ENCODE results near the gene KIAA0930.
"Not testable (repeated sequence)": the region's sequence is repeated elsewhere in the genome, so short reads cannot be mapped to it uniquely, and the experiment has no call there.

Gene KIAA0930

GRCh38 chr22:45262195-45262930, 21.7 kb upstream of the KIAA0930 start:
- no peak for DNase-seq

- DNase-seq, result peak in 1 of 2 experiments; percentile 16
Observed at GRCh38 chr22:45261407-45262088, 20.9 kb upstream of the KIAA0930 start.

GRCh38 chr22:45260395-45260759, 19.7 kb upstream of the KIAA0930 start:
- DNase-seq, result not testable (repeated sequence)

- DNase-seq, result no peak
Observed at GRCh38 chr22:45259754-45260394, 19.2 kb upstream of the KIAA0930 start.

GRCh38 chr22:45257941-45258340, 17.2 kb upstream of the KIAA0930 start:
- not testable (repeated sequence) for DNase-seq

- no peak for DNase-seq
Observed at GRCh38 chr22:45254789-45255278, 14.1 kb upstream of the KIAA0930 start.

GRCh38 chr22:45254388-45254787, 13.7 kb upstream of the KIAA0930 start:
- no peak for DNase-seq

GRCh38 chr22:45253039-45253641, 12.4 kb upstream of the KIAA0930 start:
- no peak for DNase-seq

GRCh38 chr22:45251825-45252224, 11.1 kb upstream of the KIAA0930 start:
- no peak for DNase-seq

GRCh38 chr22:45248832-45249561, 8.3 kb upstream of the KIAA0930 start:
- DNase-seq, result no peak

GRCh38 chr22:45246060-45246985, 5.6 kb upstream of the KIAA0930 start:
- DNase-seq, result no peak

- no peak for DNase-seq
Observed at GRCh38 chr22:45244916-45245315, 4.2 kb upstream of the KIAA0930 start.

- DNase-seq, result peak; percentile 85 to 91
Observed at GRCh38 chr22:45242778-45243191, 2.1 kb upstream of the KIAA0930 start.

- no peak for DNase-seq
Observed at GRCh38 chr22:45240104-45240809, 437 bp downstream of the KIAA0930 start.

GRCh38 chr22:45239681-45240051, 1.0 kb downstream of the KIAA0930 start:
- no peak for DNase-seq

- DNase-seq, result no peak
Observed at GRCh38 chr22:45238957-45239680, 1.6 kb downstream of the KIAA0930 start.

- DNase-seq, result peak in 1 of 2 experiments; percentile 23
Observed at GRCh38 chr22:45238076-45238956, 2.4 kb downstream of the KIAA0930 start.

GRCh38 chr22:45237065-45237990, 3.4 kb downstream of the KIAA0930 start:
- no peak for DNase-seq
